Heart left ventricle (tissue), 13 donors: ENCODE data around the gene INPP5D.

Experiments used
- CTCF ChIP-seq, 12 donors: fragments of 200-600 bp; sonication (generic) in 4 of 12; IDR thresholded peaks; one replicate each; pipeline versions ENCODE4 v1.5.0 to v1.8.0; 2018 to 2022; ENCODE audit warnings: antibody characterized with exemption in 12 of 12, mild to moderate bottlenecking in 5 of 12
- POLR2A ChIP-seq, 2 donors: fragments of 450-650 bp; IDR thresholded peaks; one replicate each; pipeline ENCODE4 v1.6.1; 2017; ENCODE audit warnings: antibody characterized with exemption in 2 of 2, mild to moderate bottlenecking in 2 of 2, moderate library complexity in 2 of 2
- donor health status: ischemic (EF 13 %, LVEDD 7.1; RV severe dilation, severe dysfunction).
- donor health status: DM: no; HTN: yes; CAD: no.
- donor health status: DM: no; HTN: no; CAD: no.
- donor health status: ischemic (EF 25% LVEDD 6.9; RV normal size, moderate dysfunction).
- donor health status: ischemic (EF 25% LVEDD 5.7; RV mildly dilated, moderate dysfunction).
- donor health status: ischemic (EF 35%, LVEDD 5.7; RV mildly dilated, moderate dysfunction).
- donor health status: nonischemic (EF 11% LVEDD 7.7; RV severe dilation, severe dysfunction).
- donor health status: DM: yes; HTN: yes; CAD: no.
- donor health status: PGD.
- donor health status: ischemic (EF 29% LVEDD 5.4; RV normal size, mild dysfunction).
- donor health status: nonischemic (EF 23%, LVEDD 6.1; RV moderate dilation, normal function).

- TF ChIP-seq CTCF (IDR thresholded peaks at IDR 0.05) (no peak), POLR2A (IDR thresholded peaks at IDR 0.05) (no peak)
Measured at GRCh38 chr2:233101141-233101540, 41.0 kb downstream of the INPP5D start.
